A673 (cell line): ENCODE data around the gene RACK1. TPM values are rescaled to one million over a fixed set of nuclear protein-coding genes. Genes with fewer than 3 reads are reported as not detected.

Source experiments
- BruUV-seq: library from RNA; stranded (reverse); fragments of 400-500 nt; replicated peaks from 2 replicates; lab custom pipeline; 2021; lab: Mats Ljungman, UMichigan
- CTCF ChIA-PET: fragments of 300-600 bp; sonication (Branson Sonifier 250); formaldehyde crosslinking; loops from one replicate; lab custom pipeline; 2022; ENCODE audit warnings: antibody characterized with exemption; lab: Charles Lee
- POLR2A ChIA-PET: fragments of 300-600 bp; sonication (Branson Sonifier 250); formaldehyde crosslinking; loops from one replicate; lab custom pipeline; 2022; ENCODE audit warnings: antibody characterized with exemption; ENCODE audit not compliant: low non-redundant PET; lab: Charles Lee
- DNase-seq: peaks from one replicate; pipeline ENCODE4 v3.0.0-alpha.2; 2015; ENCODE audit warnings: low spot score
- H3K27ac ChIP-seq: fragments of 200-600 bp; sonication (generic); 2 replicates; pipeline ENCODE4 v1.5.1; 2016; ENCODE audit warnings: mixed run types, low read depth, mild to moderate bottlenecking, mixed read lengths, antibody characterized with exemption, low read length; ENCODE audit not compliant: poor library complexity, severe bottlenecking
- H3K27me3 ChIP-seq: fragments of 200-600 bp; sonication (generic); replicated peaks from 2 replicates; pipeline ENCODE4 v1.6.1; 2017; ENCODE audit warnings: mixed run types, low read depth, mild to moderate bottlenecking, mixed read lengths, antibody characterized with exemption, low read length; ENCODE audit not compliant: insufficient read depth, poor library complexity
- H3K36me3 ChIP-seq: fragments of 200-600 bp; sonication (generic); 2 replicates; pipeline ENCODE4 v1.6.1; 2016; ENCODE audit warnings: mixed run types, mild to moderate bottlenecking, mixed read lengths, antibody characterized with exemption, low read length; ENCODE audit not compliant: insufficient read depth, poor library complexity, severe bottlenecking
- H3K4me1 ChIP-seq: fragments of 200-600 bp; sonication (generic); 2 replicates; pipeline ENCODE4 v1.6.1; 2017; ENCODE audit warnings: mixed run types, mild to moderate bottlenecking, mixed read lengths, antibody characterized with exemption, low read length; ENCODE audit not compliant: insufficient read depth, poor library complexity, severe bottlenecking
- H3K4me3 ChIP-seq: fragments of 200-600 bp; sonication (generic); 2 replicates; pipeline ENCODE4 v1.5.1; 2016; ENCODE audit warnings: low read depth, mixed run types, mild to moderate bottlenecking, mixed read lengths, low read length; ENCODE audit not compliant: poor library complexity, severe bottlenecking
- H3K9me3 ChIP-seq: fragments of 200-600 bp; sonication (generic); 2 replicates; pipeline ENCODE4 v1.6.1; 2016; ENCODE audit warnings: mixed run types, low read depth, mild to moderate bottlenecking, mixed read lengths, antibody characterized with exemption, low read length; ENCODE audit not compliant: poor library complexity, severe bottlenecking
- EZH2 ChIP-seq: fragments of 200-600 bp; sonication (generic); IDR thresholded peaks from 2 replicates; pipeline ENCODE4 v1.6.1; 2017; ENCODE audit warnings: borderline replicate concordance, low read depth, mild to moderate bottlenecking, mixed read lengths, antibody characterized with exemption, low read length; ENCODE audit not compliant: poor library complexity, severe bottlenecking
- intact Hi-C: fragments of 100-400 bp; cut with micrococcal nuclease; formaldehyde crosslinking; loops from one replicate; pipeline ENCODE4 v1.10.0; 2022; ENCODE audit not compliant: unreplicated experiment
- total RNA-seq: library from RNA; stranded (reverse); gene quantifications from 2 replicates; pipeline ENCODE4 v1.2.3, GENCODE V29; 2021
- TF ChIP-seq, protein P1 (sequence below): fragments of 300-800, 200-600 bp; sonication (generic); conservative IDR thresholded peaks from 2 replicates; pipeline ENCODE4 v1.5.1; 2017; ENCODE audit warnings: low read depth, mild to moderate bottlenecking, antibody characterized with exemption, low read length, moderate library complexity, mixed read lengths

RACK1 gene
- total RNA-seq, 1 experiment from 2014 or later: 1,719 TPM

DNA sequence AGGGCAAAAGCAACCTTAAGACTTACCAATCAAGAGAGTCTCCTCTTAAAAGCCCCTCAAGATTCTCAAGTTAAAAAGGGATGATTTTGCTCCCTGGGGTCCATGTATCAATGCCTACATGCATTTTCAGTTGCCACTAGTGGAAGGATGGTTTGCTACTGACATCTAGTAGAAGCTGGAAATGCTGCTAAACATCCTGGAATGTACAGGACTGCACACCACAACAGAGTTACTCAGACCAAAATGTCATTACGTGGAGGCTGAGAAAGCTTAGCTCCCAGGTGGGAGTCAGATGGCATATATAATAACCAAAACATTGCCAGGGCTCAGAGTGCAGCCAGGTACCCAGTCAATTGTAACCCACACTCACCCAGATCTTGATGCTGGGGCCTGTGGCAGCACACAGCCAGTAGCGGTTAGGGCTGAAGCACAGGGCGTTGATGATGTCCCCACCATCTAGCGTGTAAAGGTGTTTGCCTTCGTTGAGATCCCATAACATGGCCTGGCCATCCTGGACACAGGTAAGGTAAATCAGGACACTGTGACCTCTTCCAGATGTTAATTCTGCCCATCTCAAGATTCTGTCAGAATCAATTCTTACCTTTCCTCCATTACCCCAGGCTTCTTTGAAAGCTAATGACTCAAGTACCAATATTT lies 5.8 kb downstream of the RACK1 start:
- Histone ChIP-seq H3K27me3 (no peaks in the 10 kb centered on the region), H3K4me1 (peaks cover 26% of the 10 kb centered on the region), H3K4me3 (no peak overlapping the region), H3K9me3 (no peaks in the 10 kb centered on the region), H3K27ac (no peak overlapping the region), H3K36me3 (peaks cover 90% of the 10 kb centered on the region)
- TF ChIP-seq EZH2: no peak
- TF ChIP-seq, protein P1, sequence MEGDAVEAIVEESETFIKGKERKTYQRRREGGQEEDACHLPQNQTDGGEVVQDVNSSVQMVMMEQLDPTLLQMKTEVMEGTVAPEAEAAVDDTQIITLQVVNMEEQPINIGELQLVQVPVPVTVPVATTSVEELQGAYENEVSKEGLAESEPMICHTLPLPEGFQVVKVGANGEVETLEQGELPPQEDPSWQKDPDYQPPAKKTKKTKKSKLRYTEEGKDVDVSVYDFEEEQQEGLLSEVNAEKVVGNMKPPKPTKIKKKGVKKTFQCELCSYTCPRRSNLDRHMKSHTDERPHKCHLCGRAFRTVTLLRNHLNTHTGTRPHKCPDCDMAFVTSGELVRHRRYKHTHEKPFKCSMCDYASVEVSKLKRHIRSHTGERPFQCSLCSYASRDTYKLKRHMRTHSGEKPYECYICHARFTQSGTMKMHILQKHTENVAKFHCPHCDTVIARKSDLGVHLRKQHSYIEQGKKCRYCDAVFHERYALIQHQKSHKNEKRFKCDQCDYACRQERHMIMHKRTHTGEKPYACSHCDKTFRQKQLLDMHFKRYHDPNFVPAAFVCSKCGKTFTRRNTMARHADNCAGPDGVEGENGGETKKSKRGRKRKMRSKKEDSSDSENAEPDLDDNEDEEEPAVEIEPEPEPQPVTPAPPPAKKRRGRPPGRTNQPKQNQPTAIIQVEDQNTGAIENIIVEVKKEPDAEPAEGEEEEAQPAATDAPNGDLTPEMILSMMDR: no peak
- no TSS peak for BruUV-seq
- ChIA-PET POLR2A (no interaction called here), CTCF (no interaction called here)
- intact Hi-C loops: no loop called here
- no peak for DNase-seq

DNA sequence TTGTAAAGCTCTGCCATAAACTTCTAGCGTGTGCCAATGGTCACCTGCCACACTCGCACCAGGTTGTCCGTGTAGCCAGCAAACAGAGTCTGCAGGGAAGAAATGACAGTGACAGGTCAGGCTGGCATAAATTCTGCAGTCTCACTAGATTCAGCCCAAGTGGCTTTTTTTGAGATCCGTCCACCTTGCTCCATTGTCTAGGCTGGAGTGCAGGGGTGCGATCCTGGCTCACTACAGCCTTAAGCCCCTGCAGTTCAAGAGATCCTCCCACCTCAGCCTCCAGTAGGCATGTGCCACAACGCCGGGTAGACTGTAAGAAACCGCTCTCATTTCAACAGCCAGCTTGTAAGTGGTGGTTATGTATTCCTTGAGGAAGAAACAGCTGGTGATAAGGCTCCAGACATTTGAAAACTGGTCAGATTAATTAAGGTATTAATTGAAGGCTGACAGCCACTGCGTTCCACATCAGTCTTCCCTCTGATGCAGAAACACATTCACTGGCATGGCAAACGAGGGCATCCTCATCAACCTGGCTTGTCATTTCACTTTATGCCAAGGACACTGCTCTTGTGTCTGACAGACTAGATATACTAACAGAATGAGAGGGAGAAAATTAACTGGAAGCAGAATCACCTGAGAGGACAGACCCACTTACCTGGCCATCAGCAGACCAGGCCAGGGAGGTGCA lies 6.6 kb downstream of the RACK1 start:
- BruUV-seq: no TSS peak
- ChIA-PET CTCF (no interaction called here), POLR2A (no interaction called here)
- peaks cover 82% of the 10 kb centered on the region for H3K36me3 ChIP-seq
- no peaks in the 10 kb centered on the region for H3K9me3 ChIP-seq
- DNase-seq: no peak
- no peak overlapping the region for H3K4me3 ChIP-seq
- H3K4me1 ChIP-seq: peaks cover 24% of the 10 kb centered on the region
- intact Hi-C loops: no loop called here
- no peaks in the 10 kb centered on the region for H3K27me3 ChIP-seq
- no peak overlapping the region for H3K27ac ChIP-seq
- TF ChIP-seq, protein P1: no peak
- TF ChIP-seq EZH2: no peak

- CTCF ChIA-PET: no interaction called here
- Histone ChIP-seq H3K27me3 (no peaks in the 10 kb centered on the region), H3K36me3 (peaks cover 76% of the 10 kb centered on the region), H3K4me1 (peaks cover 17% of the 10 kb centered on the region), H3K9me3 (no peaks in the 10 kb centered on the region), H3K27ac (peak overlapping the region; percentile 24), H3K4me3 (no peak overlapping the region)
- TF ChIP-seq, protein P1: no peak
- TF ChIP-seq EZH2: no peak
- intact Hi-C loops: no loop called here
- DNase-seq: no peak
- POLR2A ChIA-PET: no interaction called here
- BruUV-seq: no TSS peak
Observed at GRCh38 chr5:181236471-181236870, 7.2 kb downstream of the RACK1 start.
